Cortex of kidney (tissue), 1 donor: ENCODE measurements around the gene DCST1.

Experiments
- DNase-seq: peaks from one replicate; lab custom pipeline; 2025; lab: John Stamatoyannopoulos, UW

The DCST1 gene

DNA sequence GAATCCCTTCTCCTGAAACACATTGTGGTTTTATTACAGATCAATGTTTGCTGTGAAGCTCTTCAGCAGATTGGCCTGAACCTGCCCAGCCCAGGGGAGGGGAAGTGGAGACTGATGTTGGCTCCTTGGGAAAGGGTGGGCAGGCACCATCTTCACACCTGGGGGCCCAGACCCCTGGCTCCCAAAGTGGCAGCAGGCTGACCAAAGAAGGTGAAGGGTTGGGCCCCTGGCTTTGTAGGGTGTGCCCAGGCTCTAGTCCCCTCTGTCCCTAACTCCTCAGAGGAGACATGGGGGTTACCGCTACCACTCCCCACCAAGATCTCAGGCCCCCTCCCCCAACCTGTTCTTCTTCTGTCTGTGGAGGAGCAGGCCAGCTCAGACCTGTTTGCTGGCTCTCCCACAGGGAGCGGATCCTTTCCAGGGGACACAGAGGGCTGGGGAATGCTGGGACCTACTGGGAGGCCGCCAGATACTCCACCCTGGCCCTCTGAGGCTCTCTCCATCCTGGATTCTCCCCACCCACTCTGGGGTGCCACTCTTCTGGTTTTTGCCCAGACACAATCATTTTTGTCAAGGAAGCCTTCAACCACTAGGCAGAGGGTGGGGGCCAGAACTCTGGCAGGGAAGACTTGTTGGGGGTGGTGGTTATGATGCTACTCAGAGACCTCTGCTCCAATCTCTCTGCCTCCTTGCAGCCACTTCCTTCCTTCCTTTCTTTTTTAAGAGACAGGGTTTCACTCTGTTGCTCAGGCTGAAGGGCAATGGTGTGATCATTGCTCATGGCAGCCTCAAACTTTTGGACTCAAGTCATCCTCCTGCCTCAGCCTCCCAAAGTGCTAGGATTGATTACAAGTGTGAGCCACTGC is 40.0 kb downstream of the DCST1 start:
- no peak for DNase-seq

DNA sequence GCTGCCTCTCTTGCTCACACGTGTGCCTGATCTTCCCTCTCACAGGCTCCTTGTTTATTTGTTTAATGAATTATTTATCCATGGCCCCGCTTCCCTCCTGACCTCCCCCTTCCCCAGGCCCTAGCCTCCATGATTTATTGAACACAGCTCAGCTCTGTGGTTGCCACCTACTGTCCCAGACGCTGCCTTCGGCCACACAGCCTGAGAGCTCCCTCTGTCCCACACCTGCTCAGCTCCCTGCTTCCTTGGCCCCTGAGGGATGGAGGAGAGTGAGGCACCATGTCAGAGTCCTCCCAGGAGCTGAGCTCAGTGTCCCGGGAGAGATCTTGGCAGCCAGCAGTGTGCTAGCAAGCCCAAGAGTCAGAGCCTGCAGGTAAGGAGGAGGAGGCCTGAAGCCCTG is 41.9 kb downstream of the DCST1 start:
- DNase-seq: no peak

GRCh38 chr1:155076371-155076770 is 42.7 kb downstream of the DCST1 start:
- DNase-seq: no peak

DNA sequence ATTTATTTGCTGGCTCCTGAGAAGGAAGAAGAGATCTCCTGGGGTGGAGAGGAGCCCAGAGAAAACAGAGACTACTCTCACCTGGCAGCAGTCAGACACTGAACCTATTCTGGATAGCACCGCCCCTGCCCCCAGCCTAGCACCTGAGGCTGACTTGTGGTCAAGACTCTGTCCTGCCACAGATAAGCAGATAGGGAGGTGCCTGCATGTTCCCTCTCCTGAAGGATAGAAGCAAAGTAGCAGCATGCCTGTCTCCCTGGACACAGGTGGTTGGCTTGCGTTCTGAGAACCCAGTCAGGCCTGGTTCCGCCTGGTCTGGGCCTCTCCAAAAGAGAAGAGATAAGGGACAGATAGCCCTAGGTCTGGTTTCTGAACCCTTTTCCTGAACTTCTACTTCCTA is 43.7 kb downstream of the DCST1 start:
- DNase-seq: no peak

GRCh38 chr1:155077758-155078445 is 44.3 kb downstream of the DCST1 start:
- DNase-seq: no peak

DNA sequence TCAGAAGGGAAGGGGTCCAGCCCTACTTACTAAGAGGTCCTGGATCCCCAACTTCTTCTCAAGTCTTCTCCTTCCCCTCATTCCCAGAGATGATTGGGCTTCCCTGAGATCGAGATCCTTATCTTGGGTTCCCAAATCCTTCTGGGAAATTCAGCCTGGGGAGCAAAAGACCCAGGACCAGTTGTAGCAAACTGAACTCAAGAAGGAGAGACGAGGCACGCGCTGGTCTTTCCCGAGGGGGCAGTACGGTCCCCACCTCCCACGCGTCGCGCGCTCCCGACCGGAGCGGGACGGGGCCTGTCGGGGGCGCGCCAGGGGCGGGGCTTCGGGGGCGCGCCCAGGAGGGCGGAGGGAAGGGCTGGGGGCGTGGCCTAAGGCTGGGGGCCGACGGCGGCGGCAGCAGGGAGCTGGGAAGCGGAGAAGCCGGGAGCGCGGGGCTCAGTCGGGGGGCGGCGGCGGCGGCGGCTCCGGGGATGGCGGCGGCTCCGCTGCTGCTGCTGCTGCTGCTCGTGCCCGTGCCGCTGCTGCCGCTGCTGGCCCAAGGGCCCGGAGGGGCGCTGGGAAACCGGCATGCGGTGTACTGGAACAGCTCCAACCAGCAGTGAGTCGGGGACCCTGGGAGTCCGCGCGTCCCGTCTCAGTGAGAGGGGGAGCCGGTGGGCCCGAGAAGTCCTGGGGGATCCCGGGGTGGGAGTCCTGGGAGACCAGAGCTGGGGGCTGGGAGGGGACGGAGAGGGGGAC is 45.0 kb downstream of the DCST1 start, which contains the start of gene EFNA3:
EFNA3 (plus strand) TSS at position 369 of the 741 bp plus-strand sequence; CDS start at position 474, 105 bp downstream.
- DNase-seq: no peak

DNA sequence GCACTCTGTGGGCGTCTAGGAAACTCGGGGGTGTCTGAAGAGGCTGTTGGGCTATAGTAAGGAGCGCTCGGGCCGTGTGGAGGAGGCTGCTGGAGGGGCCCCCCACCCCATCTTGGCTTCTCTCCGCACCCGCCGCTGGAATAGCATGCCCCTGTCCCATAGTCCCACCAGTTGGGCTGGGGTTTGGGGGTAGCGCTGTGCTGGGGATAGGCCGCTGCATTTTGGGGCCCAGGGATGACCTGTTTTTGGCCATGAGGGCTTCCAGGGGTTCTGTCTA is 45.5 kb downstream of the DCST1 start:
- no peak for DNase-seq

GRCh38 chr1:155079487-155080311 is 46.1 kb downstream of the DCST1 start:
- DNase-seq: no peak

- DNase-seq: no peak
Observed at GRCh38 chr1:155080312-155081228, 46.9 kb downstream of the DCST1 start.

DNA sequence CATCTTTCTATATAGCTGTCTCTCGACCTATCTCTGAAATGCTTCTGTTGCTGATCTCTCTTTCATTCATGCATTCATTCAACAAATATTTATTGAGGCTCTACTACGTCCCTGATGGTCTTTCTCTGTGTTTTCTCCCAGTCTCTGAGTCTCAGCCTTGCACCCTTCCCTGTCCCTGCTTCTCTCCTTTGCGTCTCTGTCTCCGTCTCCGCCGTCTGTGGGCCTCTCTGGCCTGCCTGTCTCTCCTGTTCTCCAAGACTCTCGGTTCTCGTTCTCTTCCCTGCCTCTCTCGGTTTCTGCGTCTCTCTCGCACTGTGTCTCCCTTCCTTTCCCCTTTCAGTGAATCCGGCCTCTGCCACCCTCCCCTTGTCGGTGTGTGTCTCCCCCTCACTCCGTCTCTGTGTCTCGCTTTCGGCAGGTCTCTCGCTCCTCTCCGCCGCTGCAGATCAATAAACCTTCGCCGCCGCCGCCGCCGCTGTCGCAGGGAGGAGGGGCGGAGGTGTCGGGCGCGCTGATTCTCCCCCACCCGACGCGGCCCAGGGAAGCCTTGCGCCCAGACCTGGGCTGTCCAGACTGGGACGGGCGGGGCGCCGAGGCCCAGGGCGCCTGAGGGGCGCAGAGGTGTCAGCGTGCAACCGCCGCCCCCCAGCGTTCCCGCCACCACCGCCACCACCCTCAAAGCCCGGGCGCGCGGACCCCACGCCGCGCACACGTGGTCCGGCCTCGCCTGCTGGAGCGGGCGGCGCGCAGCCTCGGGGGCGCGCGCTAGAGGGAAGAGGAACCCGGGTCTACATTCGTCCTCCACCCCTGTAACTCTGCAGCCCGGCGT is 48.1 kb downstream of the DCST1 start:
- DNase-seq: no peak

- no peak for DNase-seq
Observed at GRCh38 chr1:155082301-155083051, 48.9 kb downstream of the DCST1 start.

- DNase-seq: no peak
Observed at GRCh38 chr1:155083052-155083541, 49.5 kb downstream of the DCST1 start.

DNA sequence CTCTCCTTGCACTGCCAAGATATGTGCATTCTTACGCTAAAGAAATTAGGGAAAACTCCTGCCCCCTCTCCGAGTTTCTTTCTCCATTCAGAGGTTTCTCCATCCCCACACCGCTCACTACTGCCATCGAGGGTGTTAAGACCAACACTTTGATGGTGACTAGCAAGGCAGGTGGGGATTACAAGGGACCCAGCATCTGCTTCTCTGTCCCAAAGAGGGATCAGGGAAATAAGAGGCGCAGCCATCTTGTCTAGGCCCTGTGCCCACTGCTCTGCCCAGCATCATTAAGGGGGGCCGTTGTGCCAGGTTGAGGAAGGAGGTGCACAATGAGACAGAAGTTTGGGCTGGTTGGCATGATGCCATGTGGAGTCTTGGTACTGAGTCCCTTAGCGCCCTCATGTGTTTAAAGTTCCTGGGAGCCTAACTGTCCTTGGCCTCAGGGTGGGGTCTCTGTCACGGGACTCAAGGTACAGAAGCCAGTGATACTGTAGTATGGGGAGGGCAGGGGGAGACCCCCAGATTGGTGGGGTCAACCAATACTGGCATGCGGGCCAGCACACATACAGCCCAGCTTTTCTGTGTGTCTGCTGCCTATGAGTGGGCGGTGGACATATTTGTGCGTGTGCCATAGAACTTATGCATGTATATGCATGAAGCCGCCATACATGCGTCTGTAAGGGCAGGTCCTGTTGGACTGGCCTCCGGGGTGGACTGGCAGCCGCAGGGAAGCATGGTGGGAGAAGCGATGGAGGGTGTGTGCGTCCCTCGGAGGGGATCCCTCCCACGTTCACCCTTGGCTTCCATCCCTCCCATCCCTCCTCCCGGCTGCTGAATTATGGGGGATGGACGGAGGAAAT is 50.5 kb downstream of the DCST1 start:
- DNase-seq: no peak

DNA sequence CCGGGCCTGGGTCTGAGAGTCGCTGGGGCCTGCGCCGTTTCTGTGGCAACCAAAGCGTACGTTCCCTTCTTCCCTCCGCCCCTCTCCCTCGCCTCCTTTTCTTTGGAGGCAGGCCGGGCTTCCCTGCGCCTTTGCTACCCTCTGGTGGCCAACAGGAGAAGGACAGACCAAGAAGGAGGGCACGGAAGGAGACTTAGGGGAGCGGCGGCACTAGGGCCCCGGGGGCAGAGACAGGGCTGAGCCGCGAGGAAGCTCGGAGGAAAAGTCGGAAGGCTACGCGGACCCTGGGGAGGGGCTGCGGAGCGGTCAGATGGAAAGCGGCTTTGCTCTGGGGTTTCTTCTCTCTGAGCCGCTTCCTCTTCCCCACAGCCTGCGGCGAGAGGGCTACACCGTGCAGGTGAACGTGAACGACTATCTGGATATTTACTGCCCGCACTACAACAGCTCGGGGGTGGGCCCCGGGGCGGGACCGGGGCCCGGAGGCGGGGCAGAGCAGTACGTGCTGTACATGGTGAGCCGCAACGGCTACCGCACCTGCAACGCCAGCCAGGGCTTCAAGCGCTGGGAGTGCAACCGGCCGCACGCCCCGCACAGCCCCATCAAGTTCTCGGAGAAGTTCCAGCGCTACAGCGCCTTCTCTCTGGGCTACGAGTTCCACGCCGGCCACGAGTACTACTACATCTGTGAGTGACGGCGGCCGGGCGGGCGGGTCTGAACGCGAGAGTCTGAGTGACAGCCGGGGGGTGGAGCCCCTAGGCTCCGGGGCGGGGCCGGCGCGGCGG is 51.3 kb downstream of the DCST1 start:
- DNase-seq: no peak

DNA sequence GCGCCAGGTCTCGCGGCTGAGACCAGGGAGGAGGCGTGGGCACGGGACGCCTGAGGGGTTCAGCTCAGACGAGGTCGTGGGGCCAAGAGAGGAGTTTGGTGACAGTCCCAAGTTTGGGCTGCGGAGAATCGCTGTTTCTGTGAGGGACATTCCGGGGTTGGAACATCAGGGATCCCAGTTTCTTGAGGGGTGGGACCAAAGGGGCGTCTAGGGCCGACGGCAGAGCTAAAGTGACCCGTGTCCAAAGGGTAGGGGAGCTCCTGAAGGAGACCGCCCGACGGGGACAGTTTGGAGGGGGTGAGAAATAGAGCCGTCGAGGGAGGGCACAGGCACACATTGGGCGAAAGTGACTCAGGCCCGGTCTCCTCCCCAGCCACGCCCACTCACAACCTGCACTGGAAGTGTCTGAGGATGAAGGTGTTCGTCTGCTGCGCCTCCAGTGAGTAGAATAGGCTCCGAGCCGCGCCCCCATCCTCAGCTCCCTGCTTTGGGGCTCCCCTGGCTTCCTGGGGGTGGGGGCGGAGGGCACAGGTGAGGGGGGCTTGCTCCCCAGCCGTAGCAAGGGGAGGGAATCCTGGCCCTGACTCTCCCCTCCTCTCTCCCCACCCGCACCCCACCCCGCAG is 52.0 kb downstream of the DCST1 start:
- DNase-seq: no peak

GRCh38 chr1:155086128-155086741 is 52.6 kb downstream of the DCST1 start:
- no peak for DNase-seq
